GM06990 (cell line): Measurements from ENCODE around the gene ITPRIP.

Experiments
- DNase-seq: peaks from one replicate; pipeline ENCODE4 v3.0.0-alpha.2; 2011; ENCODE audit not compliant: insufficient read length; ENCODE audit errors: extremely low read depth
- H3K27me3 ChIP-seq: replicated peaks from 2 replicates; pipeline ENCODE4 v1.6.0; 2011; ENCODE audit warnings: low read length; ENCODE audit not compliant: control insufficient read depth, insufficient read depth
- H3K36me3 ChIP-seq: 2 replicates; pipeline ENCODE4 v1.5.1; 2011; ENCODE audit warnings: low read length; ENCODE audit not compliant: control insufficient read depth, insufficient read depth
- H3K4me3 ChIP-seq: replicated peaks from 2 replicates; pipeline ENCODE4 v1.5.1; 2011; ENCODE audit warnings: low read depth, mild to moderate bottlenecking, control low read depth, low read length
- TF ChIP-seq, protein P1 (sequence below): IDR thresholded peaks from 2 replicates; pipeline ENCODE4 v1.5.1; 2011; ENCODE audit warnings: low read length, control low read depth, mild to moderate bottlenecking, inconsistent platforms; ENCODE audit not compliant: insufficient read depth, poor library complexity, severe bottlenecking

The ITPRIP gene

DNA sequence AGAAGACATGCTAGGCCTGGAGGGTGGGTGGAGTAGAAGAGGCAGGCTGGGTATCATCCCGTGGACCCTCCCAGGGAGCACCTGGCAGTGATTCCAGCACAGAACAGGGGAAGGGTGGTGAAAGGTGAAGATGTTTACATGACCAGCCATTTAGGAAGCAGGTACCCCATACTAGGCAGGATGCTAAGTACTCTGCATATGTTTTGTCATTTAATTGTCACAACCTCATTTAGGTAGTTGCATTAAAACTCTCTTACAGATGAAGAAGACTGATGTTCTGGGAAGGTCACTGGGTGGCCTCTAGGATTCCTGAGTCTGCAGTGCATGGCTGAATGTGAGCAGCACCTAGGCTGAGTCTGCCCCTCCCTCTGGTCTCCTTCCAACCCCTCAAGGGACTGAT lies 15.2 kb downstream of the ITPRIP start:
- TF ChIP-seq, protein P1, sequence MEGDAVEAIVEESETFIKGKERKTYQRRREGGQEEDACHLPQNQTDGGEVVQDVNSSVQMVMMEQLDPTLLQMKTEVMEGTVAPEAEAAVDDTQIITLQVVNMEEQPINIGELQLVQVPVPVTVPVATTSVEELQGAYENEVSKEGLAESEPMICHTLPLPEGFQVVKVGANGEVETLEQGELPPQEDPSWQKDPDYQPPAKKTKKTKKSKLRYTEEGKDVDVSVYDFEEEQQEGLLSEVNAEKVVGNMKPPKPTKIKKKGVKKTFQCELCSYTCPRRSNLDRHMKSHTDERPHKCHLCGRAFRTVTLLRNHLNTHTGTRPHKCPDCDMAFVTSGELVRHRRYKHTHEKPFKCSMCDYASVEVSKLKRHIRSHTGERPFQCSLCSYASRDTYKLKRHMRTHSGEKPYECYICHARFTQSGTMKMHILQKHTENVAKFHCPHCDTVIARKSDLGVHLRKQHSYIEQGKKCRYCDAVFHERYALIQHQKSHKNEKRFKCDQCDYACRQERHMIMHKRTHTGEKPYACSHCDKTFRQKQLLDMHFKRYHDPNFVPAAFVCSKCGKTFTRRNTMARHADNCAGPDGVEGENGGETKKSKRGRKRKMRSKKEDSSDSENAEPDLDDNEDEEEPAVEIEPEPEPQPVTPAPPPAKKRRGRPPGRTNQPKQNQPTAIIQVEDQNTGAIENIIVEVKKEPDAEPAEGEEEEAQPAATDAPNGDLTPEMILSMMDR: no peak
- DNase-seq: no peak
- H3K4me3 ChIP-seq: no peak overlapping the region
- no peaks in the 10 kb centered on the region for H3K27me3 ChIP-seq
- peaks cover 4% of the 10 kb centered on the region; the same call in 1 of the 2 replicates for H3K36me3 ChIP-seq

DNA sequence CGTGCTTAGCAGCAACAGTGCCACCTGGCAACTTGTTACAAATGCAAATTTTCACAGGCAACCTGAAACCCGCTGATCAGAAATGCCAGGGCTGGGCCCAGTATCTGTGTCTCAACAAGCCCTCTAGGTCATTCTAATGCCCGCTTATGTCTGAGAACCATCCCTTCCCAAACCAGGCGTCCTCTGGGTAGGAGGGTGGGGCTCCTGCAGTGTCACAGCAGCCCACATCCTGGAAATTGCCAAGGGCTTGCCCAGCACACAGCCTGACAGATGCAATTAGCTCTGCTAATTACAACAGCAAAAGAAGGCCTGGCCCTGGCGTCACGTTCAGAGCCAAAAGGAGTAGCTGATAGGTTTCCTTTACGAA lies 15.9 kb downstream of the ITPRIP start:
- Histone ChIP-seq H3K36me3 (peaks cover 4% of the 10 kb centered on the region; the same call in 1 of the 2 replicates), H3K4me3 (no peak overlapping the region), H3K27me3 (no peaks in the 10 kb centered on the region)
- TF ChIP-seq, protein P1: no peak
- no peak for DNase-seq

DNA sequence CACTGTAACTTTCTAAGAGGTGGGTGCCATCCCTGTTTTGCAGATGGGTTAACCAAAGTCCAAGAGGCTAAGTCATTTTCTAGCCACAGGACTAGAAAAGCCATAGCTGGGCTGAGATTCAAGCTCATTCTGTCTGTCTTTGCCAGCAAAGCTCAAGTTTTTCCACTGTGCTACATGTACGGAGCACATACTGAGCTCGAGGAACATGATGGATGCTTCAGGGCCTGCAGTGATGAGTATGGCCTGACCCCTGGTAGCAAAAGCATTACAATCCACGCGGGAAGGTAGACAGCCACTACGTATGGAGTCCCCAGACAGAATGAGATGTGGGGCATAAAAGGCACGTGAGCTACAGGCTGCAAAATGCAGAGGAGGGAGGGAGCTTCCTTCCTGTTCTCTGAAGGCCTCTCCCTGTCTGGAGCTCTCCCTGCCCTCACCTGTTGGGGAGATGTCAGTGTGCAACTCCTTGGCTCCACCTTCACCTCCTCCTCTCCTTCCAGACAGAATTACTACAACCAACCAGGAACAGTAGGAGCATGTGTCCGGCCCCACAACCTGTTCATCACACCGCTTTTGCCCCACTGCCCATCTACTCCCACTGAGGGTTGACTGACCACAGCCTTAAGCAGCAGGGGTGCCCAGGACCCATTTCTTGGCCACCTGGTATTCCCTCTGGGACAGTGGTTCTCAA lies 16.4 kb downstream of the ITPRIP start:
- Histone ChIP-seq H3K27me3 (no peaks in the 10 kb centered on the region), H3K36me3 (peaks cover 4% of the 10 kb centered on the region; the same call in 1 of the 2 replicates), H3K4me3 (no peak overlapping the region)
- DNase-seq: no peak
- TF ChIP-seq, protein P1: no peak

DNA sequence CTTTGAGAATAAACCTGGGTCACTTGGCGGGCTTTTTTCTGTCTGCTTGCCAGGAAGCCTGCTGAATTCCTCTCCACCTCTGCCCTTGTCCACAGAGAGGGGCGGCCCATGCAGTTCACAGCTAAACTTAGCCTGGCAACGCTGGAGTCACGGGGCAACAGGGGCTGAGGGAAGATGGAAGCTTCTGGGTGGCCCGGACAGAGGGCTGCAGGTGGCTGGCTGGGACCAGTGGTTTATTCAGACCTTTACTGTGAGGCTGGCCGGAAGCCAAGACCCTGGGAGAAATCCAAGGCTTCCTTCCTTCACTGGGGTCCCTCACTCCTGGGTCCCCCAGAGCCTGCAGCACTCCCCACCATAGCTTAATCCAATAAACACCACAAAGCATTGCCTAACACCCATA lies 17.0 kb downstream of the ITPRIP start:
- DNase-seq: no peak
- H3K4me3 ChIP-seq: no peak overlapping the region
- H3K27me3 ChIP-seq: no peaks in the 10 kb centered on the region
- TF ChIP-seq, protein P1: no peak
- H3K36me3 ChIP-seq: peaks cover 3% of the 10 kb centered on the region; the same call in 1 of the 2 replicates

DNA sequence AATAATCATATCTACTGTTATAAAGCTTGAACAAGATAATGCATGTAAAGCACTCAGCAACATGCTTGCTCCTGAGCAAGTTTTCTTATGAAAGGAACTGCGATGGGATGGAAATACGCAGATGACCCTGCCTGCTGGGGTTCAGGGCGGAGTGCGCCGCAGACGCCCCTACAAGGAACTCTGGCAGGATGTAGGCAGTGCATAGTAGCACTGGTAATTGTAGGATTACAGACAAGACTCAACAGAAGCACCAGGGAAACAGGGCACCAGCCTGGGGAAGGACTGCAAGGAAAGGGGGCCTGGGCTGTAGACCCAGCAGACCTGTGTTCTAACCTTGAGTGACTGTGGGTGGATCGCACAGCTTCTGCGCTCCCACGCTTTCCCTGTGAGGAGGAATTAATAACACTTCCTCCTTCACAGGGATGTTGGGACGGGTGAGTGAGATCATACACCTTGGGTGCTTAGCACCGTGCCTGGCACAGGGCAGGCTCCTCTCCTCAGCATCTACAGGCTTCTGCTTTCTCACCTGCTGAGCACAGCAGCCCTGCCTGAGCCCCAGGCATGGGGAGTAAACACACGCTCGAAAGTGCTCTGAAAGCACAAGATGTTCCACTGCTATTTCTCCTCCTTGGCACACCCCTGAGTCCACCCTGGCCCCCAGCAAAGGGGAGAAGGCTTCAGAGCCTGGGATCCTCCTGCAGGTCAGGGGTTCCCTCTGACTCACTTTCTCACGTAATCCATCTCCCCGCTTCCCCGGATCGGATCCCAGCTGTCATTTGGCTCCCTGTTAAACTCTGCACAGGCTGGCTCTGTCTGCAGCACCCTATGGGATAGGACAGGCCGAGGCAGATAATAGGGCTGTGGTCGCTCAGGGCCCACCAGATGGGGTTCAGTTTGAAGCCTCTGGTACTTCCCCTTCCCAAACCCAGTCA lies 19.2 kb downstream of the ITPRIP start:
- TF ChIP-seq, protein P1: no peak
- Histone ChIP-seq H3K27me3 (no peaks in the 10 kb centered on the region), H3K4me3 (no peak overlapping the region), H3K36me3 (peaks cover 14% of the 10 kb centered on the region)
- no peak for DNase-seq
